ENCODE measurements around the gene C1orf141. TPM values are rescaled to one million over a fixed set of nuclear protein-coding genes. Genes with fewer than 3 reads are reported as not detected.
A peak's percentile ranks its signal among the peaks of the same experiment; 100 is the strongest.
"Not testable (repeated sequence)": the region's sequence is repeated elsewhere in the genome, so short reads cannot be mapped to it uniquely, and the experiment has no call there.

C1orf141 gene
- polyA plus RNA-seq (ENCODE audit: insufficient read length in 4 of 4): under 1 TPM in 2 of 4 donors, not detected in 2; 0.15 to 0.39 TPM

- peak in 2 of 4 donors; percentile 20 to 45 for DNase-seq (ENCODE audit: low read depth in 4 of 4, low spot score in 3 of 4)
Measured at GRCh38 chr1:67134695-67135094, at the start of gene C1orf141. Gene C1orf141, minus strand, starts transcription at chr1:67134970. Its CDS starts 7,730 bp downstream, at chr1:67127240.

DNA sequence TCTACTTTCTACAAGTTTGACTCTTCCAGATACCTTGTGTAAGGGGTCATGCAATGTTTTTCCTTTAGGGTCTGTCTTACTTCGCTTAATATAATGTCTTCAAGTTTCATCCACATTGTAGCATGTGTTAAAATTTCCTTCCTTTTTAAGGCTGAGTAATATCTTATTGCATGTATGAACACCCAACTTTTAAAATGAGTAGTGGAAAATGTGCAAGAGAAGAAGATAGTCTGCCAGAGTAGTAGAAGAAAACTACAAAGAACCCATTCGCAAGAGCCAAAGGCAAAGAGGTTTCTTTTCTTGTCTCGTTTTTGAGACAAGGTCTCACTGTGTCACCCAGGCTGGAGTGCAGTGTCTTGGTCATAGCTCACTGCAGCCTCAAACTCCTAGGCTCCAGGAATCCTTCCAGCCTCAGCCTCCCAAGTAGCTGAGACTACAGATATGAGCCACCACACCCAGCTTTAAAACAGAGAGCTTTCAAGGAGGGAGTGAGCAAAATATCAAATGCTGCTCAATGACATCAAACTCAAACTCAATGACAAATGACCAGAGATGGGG is 40.8 kb upstream of the C1orf141 start:
- DNase-seq (ENCODE audit: low read depth in 4 of 4, low spot score in 3 of 4): no peak

- DNase-seq (ENCODE audit: low read depth in 4 of 4, low spot score in 3 of 4): no peak
Measured at GRCh38 chr1:67174716-67175284, 40.0 kb upstream of the C1orf141 start.

DNA sequence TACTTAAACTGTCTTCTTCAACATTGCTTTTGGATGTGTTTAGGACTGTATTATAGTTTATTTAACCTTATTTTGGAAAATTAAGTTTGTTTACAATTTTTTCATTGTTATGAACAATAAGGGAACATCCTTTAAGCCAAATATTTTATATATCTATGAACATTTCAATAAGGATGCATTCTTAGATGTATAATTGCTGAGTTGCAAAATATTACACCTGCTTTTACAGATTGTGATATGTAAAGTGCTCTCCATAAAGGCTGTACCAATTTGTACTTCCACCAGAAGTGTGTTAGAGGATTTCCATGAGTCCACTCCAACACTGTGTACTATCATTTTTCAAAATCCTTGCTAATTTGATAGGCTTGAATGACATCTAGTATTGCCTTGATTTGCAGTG is 39.2 kb upstream of the C1orf141 start:
- no peak for DNase-seq (ENCODE audit: low read depth in 4 of 4, low spot score in 3 of 4)

- no peak for DNase-seq (ENCODE audit: low read depth in 4 of 4, low spot score in 3 of 4)
Measured at GRCh38 chr1:67171978-67172377, 37.2 kb upstream of the C1orf141 start.

- DNase-seq (ENCODE audit: low read depth in 4 of 4, low spot score in 3 of 4): no peak
Measured at GRCh38 chr1:67171574-67171955, 36.8 kb upstream of the C1orf141 start.

DNA sequence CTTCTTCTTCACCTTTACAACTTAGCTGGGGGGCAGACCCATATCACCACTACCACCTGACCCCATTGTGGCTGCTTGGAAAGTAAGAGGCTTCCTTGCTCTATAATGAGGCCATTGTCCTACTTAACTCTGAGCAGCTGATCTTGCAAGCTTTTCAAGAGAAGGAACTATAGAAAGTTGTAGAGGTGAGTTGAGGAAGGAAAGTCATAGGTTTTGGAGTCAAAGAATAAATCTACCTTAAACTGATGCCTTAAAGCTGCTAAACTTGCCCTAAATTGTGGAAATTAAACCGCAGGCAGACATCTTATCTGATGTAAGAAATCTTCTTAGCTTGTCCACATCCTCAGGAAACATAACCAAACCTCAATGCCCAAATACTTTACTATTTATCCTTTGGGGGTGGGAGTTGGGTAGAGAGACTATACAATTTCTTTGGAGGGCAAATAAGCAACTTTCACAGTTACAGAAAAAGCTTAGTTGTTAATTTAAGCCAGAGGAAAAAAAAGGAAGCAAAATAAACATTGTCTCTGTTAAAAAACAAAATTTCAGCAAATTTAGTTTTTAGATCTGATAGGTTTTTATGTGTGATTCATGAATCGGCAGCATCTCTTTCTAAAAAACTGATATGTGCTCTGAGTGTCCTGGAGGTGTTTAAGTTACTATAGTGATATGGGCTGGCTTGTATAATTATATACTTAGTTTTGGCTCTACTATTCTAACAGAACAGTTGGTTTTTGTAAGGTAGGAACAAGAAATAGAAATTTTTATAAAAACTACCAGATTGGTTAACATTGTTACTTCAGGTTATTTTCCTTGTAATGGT is 36.2 kb upstream of the C1orf141 start:
- no peak for DNase-seq (ENCODE audit: low read depth in 4 of 4, low spot score in 3 of 4)

- no peak for DNase-seq (ENCODE audit: low read depth in 4 of 4, low spot score in 3 of 4)
Measured at GRCh38 chr1:67169932-67170331, 35.2 kb upstream of the C1orf141 start.

GRCh38 chr1:67169496-67169895 is 34.7 kb upstream of the C1orf141 start:
- DNase-seq (ENCODE audit: low read depth in 4 of 4, low spot score in 3 of 4): no peak

DNA sequence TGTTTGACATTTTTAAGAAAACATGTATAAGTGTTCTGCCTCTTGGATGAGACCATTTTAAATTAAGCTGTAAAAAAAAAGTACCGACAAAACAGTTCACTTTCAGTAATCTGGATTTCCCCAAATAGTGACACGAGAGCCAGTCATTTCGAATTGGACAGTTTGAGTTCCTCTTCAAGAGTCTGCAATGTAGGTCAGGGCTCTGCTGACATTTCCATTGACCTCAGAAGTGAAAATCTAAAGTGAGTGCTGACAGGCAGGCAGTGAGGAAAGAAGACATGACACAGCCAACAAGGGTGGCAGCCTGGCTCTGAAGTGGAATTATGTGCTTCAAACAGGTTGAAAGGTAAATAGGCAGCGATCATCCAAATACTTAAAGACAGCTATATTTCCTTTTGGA is 31.4 kb upstream of the C1orf141 start, which contains the start of gene IL23R:
Gene IL23R, plus strand, starts transcription at position 259 of the 400 bp plus-strand sequence. CDS start 1,667 bp downstream, outside the sequence.
- no peak for DNase-seq (ENCODE audit: low read depth in 4 of 4, low spot score in 3 of 4)

GRCh38 chr1:67165468-67166041 is 30.8 kb upstream of the C1orf141 start:
- no peak for DNase-seq (ENCODE audit: low read depth in 4 of 4, low spot score in 3 of 4)

DNA sequence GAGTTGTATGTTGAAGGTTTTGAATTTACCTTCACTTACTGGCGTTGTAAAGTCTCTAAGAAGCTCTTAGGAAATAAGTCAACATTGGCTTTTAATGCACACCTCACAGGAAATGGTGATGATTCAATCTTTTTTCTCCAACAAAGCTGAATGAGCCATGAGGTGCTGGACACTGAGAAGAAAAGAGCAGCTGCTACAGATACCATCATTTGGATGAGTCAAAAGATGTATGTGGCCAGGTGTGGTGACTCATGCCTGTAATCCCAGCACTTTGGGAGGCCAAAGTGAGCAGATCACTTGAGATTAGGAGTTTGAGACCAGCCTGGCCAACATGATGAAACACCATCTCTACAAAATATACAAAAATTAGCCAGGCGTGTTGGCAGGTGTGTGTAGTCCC is 28.2 kb upstream of the C1orf141 start:
- no peak for DNase-seq (ENCODE audit: low read depth in 4 of 4, low spot score in 3 of 4)

- no peak for DNase-seq (ENCODE audit: low read depth in 4 of 4, low spot score in 3 of 4)
Measured at GRCh38 chr1:67159233-67159632, 24.5 kb upstream of the C1orf141 start.

- DNase-seq (ENCODE audit: low read depth in 4 of 4, low spot score in 3 of 4): no peak
Measured at GRCh38 chr1:67158401-67158800, 23.6 kb upstream of the C1orf141 start.

DNA sequence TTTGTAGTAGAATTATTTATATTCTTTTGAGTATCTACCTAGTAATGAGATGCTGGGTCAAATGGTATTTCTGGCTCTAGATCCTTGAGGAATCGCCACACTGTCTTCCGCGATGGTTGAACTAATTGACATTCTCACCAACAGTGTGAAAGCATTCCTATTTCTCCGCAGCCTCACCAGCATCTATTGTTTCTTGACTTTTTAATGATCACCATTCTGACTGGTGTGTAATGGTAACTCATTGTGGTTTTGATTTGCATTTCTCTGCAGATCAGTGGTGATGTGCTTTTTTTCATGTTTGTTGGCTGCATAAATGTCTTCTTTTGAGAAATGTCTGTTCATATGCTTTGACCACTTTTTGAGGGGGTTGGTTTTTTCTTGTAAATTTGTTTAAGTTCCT is 16.2 kb upstream of the C1orf141 start:
- DNase-seq (ENCODE audit: low read depth in 4 of 4, low spot score in 3 of 4): no peak

DNA sequence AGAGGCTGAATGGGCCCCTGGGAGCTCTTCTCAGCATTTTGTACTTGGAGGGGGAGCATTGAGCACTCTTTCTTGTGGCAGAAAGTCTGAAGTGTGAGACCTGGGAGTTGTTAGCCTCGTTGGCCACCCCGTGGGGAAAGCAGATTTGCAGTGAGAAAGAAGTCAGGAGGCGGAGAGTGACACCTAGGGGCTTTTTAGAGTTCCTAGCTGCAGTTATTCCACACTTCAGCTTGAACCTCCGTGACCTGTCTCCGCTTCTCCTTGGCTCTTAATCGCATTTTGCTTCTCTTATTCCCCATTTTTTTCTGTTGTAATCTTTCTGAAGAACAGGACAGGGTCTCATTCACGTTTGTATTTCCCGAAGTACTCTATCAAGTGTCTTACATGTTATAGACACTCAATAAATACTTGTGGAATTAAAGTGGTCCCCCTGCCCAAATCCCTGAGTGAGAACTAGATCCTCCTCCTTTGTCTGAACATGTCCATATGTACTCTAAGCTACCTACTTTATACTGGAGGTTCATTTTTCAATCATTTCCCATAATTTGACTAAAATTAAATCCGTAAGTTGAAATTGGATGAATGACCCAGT is 14.5 kb upstream of the C1orf141 start:
- peak; percentile 35 to 66 (median 46) for DNase-seq (ENCODE audit: low read depth in 4 of 4, low spot score in 3 of 4)

- DNase-seq (ENCODE audit: low read depth in 4 of 4, low spot score in 3 of 4): no peak
Measured at GRCh38 chr1:67148516-67149178, 13.9 kb upstream of the C1orf141 start.

DNA sequence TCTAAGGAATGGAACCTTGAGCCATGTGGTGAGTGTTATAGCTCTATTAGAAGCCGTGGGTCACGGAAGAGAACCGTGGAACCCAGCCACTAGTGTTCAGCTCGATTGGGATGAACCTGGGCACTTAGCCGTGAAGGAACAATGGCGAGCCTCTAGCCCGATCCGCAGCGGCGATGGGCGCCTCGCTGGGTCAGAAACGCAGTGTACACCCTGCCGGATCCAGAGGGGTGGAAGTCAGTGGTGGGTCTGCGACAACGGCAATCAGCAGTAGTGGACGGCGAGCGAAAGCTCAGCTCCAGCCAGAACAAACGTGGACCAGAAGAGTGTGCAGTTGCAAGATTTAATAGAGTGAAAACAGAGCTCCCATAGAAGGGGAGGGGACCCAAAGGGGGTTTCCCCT is 13.2 kb upstream of the C1orf141 start:
- DNase-seq (ENCODE audit: low read depth in 4 of 4, low spot score in 3 of 4): not testable (repeated sequence)

DNA sequence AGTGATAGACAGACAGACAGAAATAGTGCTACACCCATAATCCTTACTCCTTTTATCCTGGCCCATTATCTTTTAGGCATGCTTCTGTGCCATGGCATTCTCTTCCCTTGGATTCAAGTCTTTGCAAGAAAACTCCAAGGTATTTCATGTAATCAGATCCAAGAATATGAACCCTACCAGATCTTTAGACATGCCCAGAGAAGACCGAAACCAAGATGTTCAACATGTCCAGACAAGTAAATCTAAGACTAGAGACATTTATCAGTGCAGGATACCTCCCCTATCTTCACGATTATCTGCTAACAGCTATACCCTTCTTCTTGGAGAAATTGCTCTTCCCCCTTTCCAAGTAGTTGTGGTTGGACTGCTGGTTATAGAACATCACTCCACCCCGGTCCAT is 11.8 kb upstream of the C1orf141 start:
- no peak for DNase-seq (ENCODE audit: low read depth in 4 of 4, low spot score in 3 of 4)

DNA sequence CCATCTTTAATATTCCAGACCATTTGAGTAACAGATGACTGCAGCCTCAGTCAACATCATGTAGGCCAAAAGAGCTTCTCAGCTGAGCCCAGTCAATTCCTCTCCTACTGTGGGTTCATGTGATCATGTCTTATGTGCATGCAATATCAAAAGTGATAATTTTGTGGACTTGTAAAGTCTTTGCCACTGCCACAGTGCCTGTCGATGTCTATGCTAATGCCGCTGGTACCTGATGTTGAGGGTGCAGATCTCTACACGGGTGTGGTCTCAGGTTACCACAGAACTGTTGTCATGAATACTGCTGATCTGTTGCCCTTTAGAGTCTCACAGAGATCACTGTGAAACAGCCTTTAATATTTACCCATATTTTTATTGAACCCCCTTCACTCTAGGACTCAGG is 11.3 kb upstream of the C1orf141 start:
- DNase-seq (ENCODE audit: low read depth in 4 of 4, low spot score in 3 of 4): no peak

Measured in left renal pelvis (tissue), 4 donors.